K562 (cell line): ENCODE measurements around the gene NR1D1. TPM values are rescaled to one million over a fixed set of nuclear protein-coding genes. Genes with fewer than 3 reads are reported as not detected.

Experiments used
- E2F3 ChIP-seq: fragments of 250-450 bp; sonication (Bioruptor Pico); IDR thresholded peaks from 2 replicates; pipeline ENCODE4 v1.4.0; 2020; ENCODE audit warnings: mild to moderate bottlenecking
- FOXK1 ChIP-seq: sonication (generic); formaldehyde crosslinking; IDR thresholded peaks from 2 replicates; pipeline ENCODE4 v1.8.0; 2022; ENCODE audit warnings: missing genetic modification reagents, mild to moderate bottlenecking, borderline replicate concordance
- FOXM1 ChIP-seq, 2 experiments: fragments of 450-650 bp in 1 of 2; sonication (generic) in 1 of 2; formaldehyde crosslinking in 1 of 2; IDR thresholded peaks; 2 replicates each; pipeline versions ENCODE4 v1.6.1 to v1.9.0; 2017 to 2022; ENCODE audit warnings: low read depth in 2 of 2, mild to moderate bottlenecking in 2 of 2, missing genetic modification reagents in 1 of 2, moderate library complexity in 1 of 2
- MED1 ChIP-seq: sonication (generic); formaldehyde crosslinking; IDR thresholded peaks from 2 replicates; pipeline ENCODE4 v1.8.1; 2023; ENCODE audit warnings: missing genetic modification reagents, borderline replicate concordance
- MEF2A ChIP-seq: IDR thresholded peaks from 2 replicates; pipeline ENCODE4 v1.6.1; 2011; ENCODE audit warnings: low read depth, mild to moderate bottlenecking, low read length, moderate library complexity; ENCODE audit not compliant: control insufficient read depth
- PHB ChIP-seq: fragments of 250-450 bp; sonication (Bioruptor Pico); IDR thresholded peaks from 2 replicates; pipeline ENCODE4 v1.5.0; 2021
- SNRNP70 ChIP-seq: fragments of 200-400 bp; formaldehyde crosslinking; optimal IDR thresholded peaks from 2 replicates; pipeline ENCODE3; 2017; ENCODE audit warnings: low read depth, low read length
- ZFX ChIP-seq: sonication (generic); formaldehyde crosslinking; IDR thresholded peaks from 2 replicates; pipeline ENCODE4 v1.8.0; 2022; ENCODE audit warnings: mild to moderate bottlenecking, missing genetic modification reagents, moderate library complexity
- ZNF165 ChIP-seq: fragments of 250-450 bp; sonication (Bioruptor Pico); IDR thresholded peaks from 2 replicates; pipeline ENCODE4 v1.4.0; 2020; ENCODE audit warnings: borderline replicate concordance
- ZNF830 ChIP-seq: fragments of 250-450 bp; sonication (Bioruptor Pico); IDR thresholded peaks from 2 replicates; pipeline ENCODE4 v1.5.0; 2021; ENCODE audit warnings: mild to moderate bottlenecking
- polyA plus RNA-seq, 8 experiments: library from polyadenylated mRNA; depleted of rRNA in 4 of 8; stranded (reverse) in 5 of 8; unstranded in 3 of 8; fragments of >200 nt; fragmentation: Nextera tagmentation in 2 of 8; fragmentation: Illumina TruSeq in 1 of 8; extraction: Ambion mirVana in 2 of 8; extraction: Trizol in 1 of 8; gene quantifications; 2 replicates each; pipeline versions ENCODE4 v1.2.1 to v1.2.3, GENCODE V29; 2011 to 2014; ENCODE audit warnings: inconsistent platforms in 1 of 8, missing spikeins in 1 of 8
- total RNA-seq, 7 experiments: library from RNA; depleted of rRNA in 6 of 7; stranded (reverse); fragments of >200 nt in 6 of 7; fragmentation: Illumina TruSeq in 2 of 7; extraction: Trizol in 2 of 7; gene quantifications; 2 replicates each; pipeline versions ENCODE4 v1.2.1 to v1.2.3, GENCODE V29; 2011 to 2021; ENCODE audit warnings: low replicate concordance in 1 of 7
- TF ChIP-seq, protein P1 (sequence below), 2 experiments: fragments of 450-650 bp in 1 of 2; sonication (generic) in 1 of 2; formaldehyde crosslinking in 1 of 2; IDR thresholded peaks; 2 replicates each; pipeline versions ENCODE4 v1.7.1 to v1.9.0; 2016 to 2022; ENCODE audit warnings: inconsistent platforms in 1 of 2, mild to moderate bottlenecking in 1 of 2, missing genetic modification reagents in 1 of 2
- TF ChIP-seq, protein P2 (sequence below): fragments of 450-650 bp; IDR thresholded peaks from 2 replicates; pipeline ENCODE4 v1.7.1; 2018; ENCODE audit warnings: mild to moderate bottlenecking, low read depth; ENCODE audit not compliant: partially characterized antibody

Gene NR1D1
- total and polyA plus RNA-seq, 9 of the 15 experiments (the other 6 are each of a cell fraction or from before 2014, with no cell fraction given) = 0.25 to 7.7 (median 0.65) TPM

DNA sequence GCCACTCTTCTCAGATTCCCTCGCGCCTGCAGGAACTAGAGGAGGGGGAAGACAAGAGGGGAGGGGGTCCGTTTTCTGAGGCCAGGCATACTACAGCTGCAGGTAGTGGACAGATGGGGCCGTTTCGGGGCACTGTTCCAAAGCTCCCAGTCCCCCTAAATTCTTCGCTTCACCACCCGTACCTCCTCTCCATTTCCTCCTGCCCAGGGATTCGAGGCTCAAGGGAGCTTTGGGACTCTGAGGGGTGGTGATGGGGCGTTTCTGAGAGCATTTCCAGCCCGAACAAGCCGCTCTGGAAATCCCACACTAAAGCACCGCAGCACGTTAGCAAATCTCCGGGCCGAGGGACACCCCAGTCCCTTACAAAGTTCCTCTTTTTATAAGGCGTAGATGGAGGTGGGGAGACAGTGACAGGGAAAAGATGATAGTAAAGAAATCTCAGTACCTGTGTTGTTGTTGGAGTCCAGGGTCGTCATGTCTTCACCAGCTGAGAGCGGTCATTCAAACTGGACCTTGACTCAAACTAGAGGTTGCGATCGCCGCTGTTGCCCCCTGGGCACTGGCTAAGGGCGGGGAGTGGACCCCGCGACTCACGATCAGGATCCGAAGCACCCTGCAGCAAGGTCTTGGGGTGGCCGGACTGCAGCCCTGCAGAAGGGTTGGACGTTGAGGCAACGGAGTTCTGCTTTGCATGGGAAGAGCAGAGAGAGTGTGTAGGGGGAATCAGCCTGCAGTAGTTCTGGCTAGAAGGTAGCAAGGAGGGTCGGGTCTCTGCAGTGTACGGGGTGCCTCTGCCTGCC is 570 bp downstream of the NR1D1 start (continued):
- TF ChIP-seq, protein P1, sequence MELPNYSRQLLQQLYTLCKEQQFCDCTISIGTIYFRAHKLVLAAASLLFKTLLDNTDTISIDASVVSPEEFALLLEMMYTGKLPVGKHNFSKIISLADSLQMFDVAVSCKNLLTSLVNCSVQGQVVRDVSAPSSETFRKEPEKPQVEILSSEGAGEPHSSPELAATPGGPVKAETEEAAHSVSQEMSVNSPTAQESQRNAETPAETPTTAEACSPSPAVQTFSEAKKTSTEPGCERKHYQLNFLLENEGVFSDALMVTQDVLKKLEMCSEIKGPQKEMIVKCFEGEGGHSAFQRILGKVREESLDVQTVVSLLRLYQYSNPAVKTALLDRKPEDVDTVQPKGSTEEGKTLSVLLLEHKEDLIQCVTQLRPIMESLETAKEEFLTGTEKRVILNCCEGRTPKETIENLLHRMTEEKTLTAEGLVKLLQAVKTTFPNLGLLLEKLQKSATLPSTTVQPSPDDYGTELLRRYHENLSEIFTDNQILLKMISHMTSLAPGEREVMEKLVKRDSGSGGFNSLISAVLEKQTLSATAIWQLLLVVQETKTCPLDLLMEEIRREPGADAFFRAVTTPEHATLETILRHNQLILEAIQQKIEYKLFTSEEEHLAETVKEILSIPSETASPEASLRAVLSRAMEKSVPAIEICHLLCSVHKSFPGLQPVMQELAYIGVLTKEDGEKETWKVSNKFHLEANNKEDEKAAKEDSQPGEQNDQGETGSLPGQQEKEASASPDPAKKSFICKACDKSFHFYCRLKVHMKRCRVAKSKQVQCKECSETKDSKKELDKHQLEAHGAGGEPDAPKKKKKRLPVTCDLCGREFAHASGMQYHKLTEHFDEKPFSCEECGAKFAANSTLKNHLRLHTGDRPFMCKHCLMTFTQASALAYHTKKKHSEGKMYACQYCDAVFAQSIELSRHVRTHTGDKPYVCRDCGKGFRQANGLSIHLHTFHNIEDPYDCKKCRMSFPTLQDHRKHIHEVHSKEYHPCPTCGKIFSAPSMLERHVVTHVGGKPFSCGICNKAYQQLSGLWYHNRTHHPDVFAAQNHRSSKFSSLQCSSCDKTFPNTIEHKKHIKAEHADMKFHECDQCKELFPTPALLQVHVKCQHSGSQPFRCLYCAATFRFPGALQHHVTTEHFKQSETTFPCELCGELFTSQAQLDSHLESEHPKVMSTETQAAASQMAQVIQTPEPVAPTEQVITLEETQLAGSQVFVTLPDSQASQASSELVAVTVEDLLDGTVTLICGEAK (IDR thresholded peaks at IDR 0.05) = 0 out of 2 replicates have a peak, but pooled peaks have one; percentile 8
- TF ChIP-seq, protein P1 (CRISPR knock-in tag; IDR thresholded peaks at IDR 0.05) = no peak
- TF ChIP-seq PHB (CRISPR knock-in tag) (no peak), SNRNP70 (no peak), ZNF165 (CRISPR knock-in tag) (no peak), ZNF830 (CRISPR knock-in tag) (0 out of 2 replicates have a peak, but pooled peaks have one; percentile 30), MEF2A (no peak), ZFX (CRISPR knock-in tag) (0 out of 2 replicates have a peak, but pooled peaks have one; percentile 9), FOXK1 (CRISPR knock-in tag) (0 out of 2 replicates have a peak, but pooled peaks have one; percentile 53), E2F3 (CRISPR knock-in tag) (no peak), FOXM1 (IDR thresholded peaks at IDR 0.05; ENCODE audit: low read depth) (no peak), FOXM1 (CRISPR knock-in tag; IDR thresholded peaks at IDR 0.05; ENCODE audit: low read depth) (no peak), MED1 (CRISPR knock-in tag) (0 out of 2 replicates have a peak, but pooled peaks have one; percentile 46)
- TF ChIP-seq, protein P2, sequence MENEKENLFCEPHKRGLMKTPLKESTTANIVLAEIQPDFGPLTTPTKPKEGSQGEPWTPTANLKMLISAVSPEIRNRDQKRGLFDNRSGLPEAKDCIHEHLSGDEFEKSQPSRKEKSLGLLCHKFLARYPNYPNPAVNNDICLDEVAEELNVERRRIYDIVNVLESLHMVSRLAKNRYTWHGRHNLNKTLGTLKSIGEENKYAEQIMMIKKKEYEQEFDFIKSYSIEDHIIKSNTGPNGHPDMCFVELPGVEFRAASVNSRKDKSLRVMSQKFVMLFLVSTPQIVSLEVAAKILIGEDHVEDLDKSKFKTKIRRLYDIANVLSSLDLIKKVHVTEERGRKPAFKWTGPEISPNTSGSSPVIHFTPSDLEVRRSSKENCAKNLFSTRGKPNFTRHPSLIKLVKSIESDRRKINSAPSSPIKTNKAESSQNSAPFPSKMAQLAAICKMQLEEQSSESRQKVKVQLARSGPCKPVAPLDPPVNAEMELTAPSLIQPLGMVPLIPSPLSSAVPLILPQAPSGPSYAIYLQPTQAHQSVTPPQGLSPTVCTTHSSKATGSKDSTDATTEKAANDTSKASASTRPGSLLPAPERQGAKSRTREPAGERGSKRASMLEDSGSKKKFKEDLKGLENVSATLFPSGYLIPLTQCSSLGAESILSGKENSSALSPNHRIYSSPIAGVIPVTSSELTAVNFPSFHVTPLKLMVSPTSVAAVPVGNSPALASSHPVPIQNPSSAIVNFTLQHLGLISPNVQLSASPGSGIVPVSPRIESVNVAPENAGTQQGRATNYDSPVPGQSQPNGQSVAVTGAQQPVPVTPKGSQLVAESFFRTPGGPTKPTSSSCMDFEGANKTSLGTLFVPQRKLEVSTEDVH = no peak
